Neuronal stem cell (in vitro differentiated cells): ENCODE results near the gene DBX1.

Source experiments
- DNase-seq: peaks from one replicate; pipeline ENCODE4 v3.0.0-alpha.2; 2013; ENCODE audit warnings: low spot score
- H2AFZ ChIP-seq: one replicate; pipeline ENCODE4 v1.6.1; 2013; ENCODE audit warnings: mild to moderate bottlenecking, low read length, inconsistent platforms
- H2AK5ac ChIP-seq: 2 replicates; pipeline ENCODE4 v1.6.1; 2013; ENCODE audit warnings: low read depth, mild to moderate bottlenecking, inconsistent platforms, low read length, moderate library complexity, mixed read lengths
- H2BK120ac ChIP-seq: 2 replicates; pipeline ENCODE4 v1.6.1; 2013; ENCODE audit warnings: low read depth, mild to moderate bottlenecking, inconsistent platforms, low read length, moderate library complexity, mixed read lengths
- H2BK12ac ChIP-seq: one replicate; pipeline ENCODE4 v1.6.1; 2013; ENCODE audit warnings: low read length, inconsistent platforms
- H2BK15ac ChIP-seq: 2 replicates; pipeline ENCODE4 v1.6.1; 2013; ENCODE audit warnings: mild to moderate bottlenecking, low read length, inconsistent platforms, mixed read lengths
- H2BK5ac ChIP-seq: one replicate; pipeline ENCODE4 v1.6.1; 2013; ENCODE audit warnings: inconsistent platforms, mild to moderate bottlenecking, low read length, moderate library complexity
- H3K14ac ChIP-seq: one replicate; pipeline ENCODE4 v1.6.1; 2013; ENCODE audit warnings: low read length, inconsistent platforms
- H3K18ac ChIP-seq: 2 replicates; pipeline ENCODE4 v1.6.1; 2013; ENCODE audit warnings: low read length, inconsistent platforms
- H3K23ac ChIP-seq: 2 replicates; pipeline ENCODE4 v1.6.1; 2013; ENCODE audit warnings: low read depth, mild to moderate bottlenecking, mixed read lengths, low read length, inconsistent platforms; ENCODE audit not compliant: poor library complexity
- H3K27ac ChIP-seq: replicated peaks from 3 replicates; pipeline ENCODE4 v1.5.1; 2013; ENCODE audit warnings: low read length, inconsistent platforms
- H3K27me3 ChIP-seq, 3 experiments: 2 replicates each; pipeline ENCODE4 v1.6.1; 2013; ENCODE audit warnings: low read length in 3 of 3, mild to moderate bottlenecking in 2 of 3, inconsistent platforms in 1 of 3, low read depth in 1 of 3, mixed read lengths in 1 of 3, moderate library complexity in 1 of 3; ENCODE audit not compliant: control insufficient read depth in 3 of 3, insufficient read depth in 3 of 3
- H3K36me3 ChIP-seq, 2 donors: replicated peaks in 1 of 2; 2 replicates each; pipeline ENCODE4 v1.6.1; 2013; ENCODE audit warnings: low read length in 2 of 2; ENCODE audit not compliant: control insufficient read depth in 2 of 2, insufficient read depth in 2 of 2
- H3K4ac ChIP-seq: 2 replicates; pipeline ENCODE4 v1.6.1; 2013; ENCODE audit warnings: inconsistent platforms, mild to moderate bottlenecking, low read length, moderate library complexity
- H3K4me1 ChIP-seq, 2 donors: 1 replicate in 1 of 2; 2 replicates in 1 of 2; pipeline ENCODE4 v1.6.1; 2013; ENCODE audit warnings: low read length in 2 of 2, low read depth in 1 of 2; ENCODE audit not compliant: control insufficient read depth in 2 of 2, insufficient read depth in 1 of 2
- H3K4me2 ChIP-seq: one replicate; pipeline ENCODE4 v1.6.1; 2013; ENCODE audit warnings: mild to moderate bottlenecking, low read length, inconsistent platforms; ENCODE audit not compliant: insufficient read depth, poor library complexity, severe bottlenecking
- H3K4me3 ChIP-seq, 2 donors: 2 replicates each; pipeline ENCODE4 v1.5.1; 2013; ENCODE audit warnings: low read length in 2 of 2, mild to moderate bottlenecking in 2 of 2, inconsistent platforms in 1 of 2, moderate library complexity in 1 of 2
- H3K79me1 ChIP-seq: one replicate; pipeline ENCODE4 v1.6.1; 2013; ENCODE audit warnings: low read depth, mild to moderate bottlenecking, inconsistent platforms, low read length, moderate library complexity
- H3K9ac ChIP-seq: one replicate; pipeline ENCODE4 v1.6.1; 2013; ENCODE audit warnings: mild to moderate bottlenecking, low read depth, low read length, inconsistent platforms; ENCODE audit not compliant: poor library complexity
- H3K9me3 ChIP-seq, 2 donors: replicated peaks in 1 of 2; 2 replicates each; pipeline versions ENCODE3 to v1.6.1; 2013; ENCODE audit warnings: low read length in 2 of 2, mild to moderate bottlenecking in 2 of 2, inconsistent platforms in 1 of 2, low read depth in 1 of 2, mixed read lengths in 1 of 2, moderate library complexity in 1 of 2; ENCODE audit not compliant: control insufficient read depth in 2 of 2, insufficient read depth in 1 of 2
- H4K8ac ChIP-seq: one replicate; pipeline ENCODE4 v1.6.1; 2013; ENCODE audit warnings: low read depth, mild to moderate bottlenecking, inconsistent platforms, low read length, moderate library complexity
- H4K91ac ChIP-seq: one replicate; pipeline ENCODE4 v1.6.1; 2013; ENCODE audit warnings: low read length, low read depth, mild to moderate bottlenecking, inconsistent platforms; ENCODE audit not compliant: poor library complexity
- WGBS, 2 donors: extraction: QIAGEN DNeasy Blood & Tissue Kit; methylation state at CpG; one replicate each; pipeline ENCODE4 v1.1.7; 2013; ENCODE audit warnings: missing lambda C conversion rate in 2 of 2, mixed read lengths in 1 of 2; ENCODE audit not compliant: insufficient read length in 2 of 2, insufficient replicate concordance in 1 of 2; ENCODE audit errors: extremely low coverage in 2 of 2; 5-methylcytosine and 5-hydroxymethylcytosine counted together

DBX1 gene

DNA sequence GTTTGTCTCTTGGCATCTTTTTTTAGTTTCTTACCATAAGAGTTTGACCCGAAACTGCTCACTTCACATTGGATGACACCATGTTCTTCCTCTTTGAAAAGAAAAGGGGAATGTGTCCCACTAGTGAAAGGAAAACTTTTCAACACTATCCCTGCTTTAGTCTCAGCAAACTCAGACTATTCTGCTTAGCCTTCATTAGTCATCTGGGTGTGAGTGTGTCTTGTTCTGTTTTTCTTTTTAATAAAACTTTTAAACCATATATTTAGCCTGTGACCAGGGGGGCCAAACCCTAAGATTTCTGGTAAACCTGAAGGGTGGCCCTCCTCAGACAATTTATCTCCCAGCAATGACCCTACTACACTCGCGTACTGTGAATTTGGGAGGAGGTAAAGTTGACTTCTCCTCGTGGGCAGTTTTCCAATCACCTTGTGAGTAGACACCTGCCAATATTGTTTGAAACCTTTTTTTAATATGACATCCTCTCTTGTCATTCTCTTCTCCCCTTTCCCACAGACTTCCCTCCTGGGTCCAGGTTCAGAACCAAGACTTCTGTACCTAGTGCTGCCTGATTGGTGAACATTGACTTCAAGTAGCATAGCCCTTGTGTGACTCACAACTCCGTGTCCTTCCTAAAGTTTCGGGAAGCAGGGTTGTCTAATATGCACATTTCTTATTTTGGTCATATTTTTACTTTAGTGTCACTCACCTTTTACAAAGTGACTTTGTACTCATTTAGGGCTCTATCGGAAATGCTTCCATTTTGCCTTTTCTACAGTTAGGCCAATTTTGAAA, 39.9 kb downstream of the DBX1 start:
- no peak overlapping the region for H3K18ac ChIP-seq
- no peak overlapping the region for H4K91ac ChIP-seq
- H2AK5ac ChIP-seq, result no peak overlapping the region
- H3K14ac ChIP-seq, result no peak overlapping the region
- WGBS, 2 donors, result no CpG with 5 or more reads among the region's 7 CpGs
- H3K4ac ChIP-seq, result no peak overlapping the region
- H3K27me3 ChIP-seq, result no peaks in the 10 kb centered on the region
- peaks cover 8 to 54% of the 10 kb centered on the region in 2 donors for H3K36me3 ChIP-seq
- no peak overlapping the region for H3K9ac ChIP-seq
- no peak overlapping the region for H2AFZ ChIP-seq
- no peak overlapping the region for H2BK5ac ChIP-seq
- no peaks in the 10 kb centered on the region for H3K79me1 ChIP-seq
- no peak overlapping the region for H2BK12ac ChIP-seq
- H3K4me2 ChIP-seq, result no peak overlapping the region
- no peak for DNase-seq
- H3K27ac ChIP-seq, result no peak overlapping the region
- no peak overlapping the region for H3K23ac ChIP-seq
- H4K8ac ChIP-seq, result no peak overlapping the region
- H3K4me1 ChIP-seq, result no peaks in the 10 kb centered on the region
- H2BK120ac ChIP-seq, result no peak overlapping the region
- H2BK15ac ChIP-seq, result no peak overlapping the region
- no peaks in the 10 kb centered on the region for H3K9me3 ChIP-seq
- H3K4me3 ChIP-seq, result no peak overlapping the region

DNA sequence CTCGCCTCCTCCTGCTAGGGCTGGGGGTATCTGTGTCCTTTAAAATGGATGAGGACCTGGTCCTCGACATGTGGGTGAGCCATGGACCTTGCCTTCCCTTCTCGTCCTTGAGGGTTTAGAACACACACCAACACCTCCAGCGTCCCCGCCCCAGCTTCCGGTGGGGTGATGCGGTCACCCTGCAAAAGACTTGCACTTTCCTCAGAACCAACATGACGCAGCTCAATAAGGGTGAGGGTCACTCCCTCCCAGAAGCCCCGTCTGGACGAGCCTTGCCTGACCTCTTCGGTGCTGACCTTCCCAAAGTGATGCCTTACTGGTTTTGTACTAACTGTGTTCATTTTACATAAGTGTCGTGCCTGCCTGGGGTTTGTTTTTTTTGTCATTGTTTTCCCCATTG, 41.0 kb downstream of the DBX1 start:
- no peak overlapping the region for H3K9ac ChIP-seq
- peak overlapping the region in 1 of 2 donors; percentile 47 for H3K4me3 ChIP-seq
- H4K91ac ChIP-seq, result no peak overlapping the region
- H3K9me3 ChIP-seq, result no peaks in the 10 kb centered on the region
- H4K8ac ChIP-seq, result no peak overlapping the region
- DNase-seq, result no peak
- peaks cover 10 to 64% of the 10 kb centered on the region in 2 donors for H3K36me3 ChIP-seq
- H3K18ac ChIP-seq, result no peak overlapping the region
- H2BK12ac ChIP-seq, result no peak overlapping the region
- H3K27me3 ChIP-seq, result no peaks in the 10 kb centered on the region
- no peak overlapping the region for H3K14ac ChIP-seq
- no CpG with 5 or more reads among the region's 12 CpGs for WGBS, 2 donors
- no peaks in the 10 kb centered on the region for H3K79me1 ChIP-seq
- H3K4ac ChIP-seq, result no peak overlapping the region
- no peak overlapping the region for H3K4me2 ChIP-seq
- H3K27ac ChIP-seq, result no peak overlapping the region
- no peak overlapping the region for H2AK5ac ChIP-seq
- H2BK120ac ChIP-seq, result no peak overlapping the region
- no peak overlapping the region for H3K23ac ChIP-seq
- H2BK5ac ChIP-seq, result no peak overlapping the region
- no peak overlapping the region for H2BK15ac ChIP-seq
- no peak overlapping the region for H2AFZ ChIP-seq
- H3K4me1 ChIP-seq, result no peaks in the 10 kb centered on the region

DNA sequence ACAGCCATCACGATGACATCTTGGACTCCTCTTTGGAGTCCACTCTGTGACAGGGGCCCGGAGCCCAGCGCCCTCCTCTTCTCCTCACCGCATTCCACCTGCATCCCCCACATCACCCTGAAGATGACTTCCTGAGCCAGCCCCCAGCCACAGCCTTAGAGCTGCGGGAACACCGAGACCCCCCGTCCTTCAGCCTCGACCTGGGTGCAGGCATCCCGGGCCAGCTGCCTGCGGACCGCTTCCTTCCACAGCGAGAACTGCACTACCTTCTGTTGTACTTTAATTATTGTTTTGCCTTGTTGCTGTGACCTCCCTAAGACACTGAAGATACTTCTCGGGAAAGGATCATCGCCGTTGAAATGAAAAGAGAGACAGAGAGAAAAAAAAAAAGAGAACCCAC, 42.1 kb downstream of the DBX1 start:
- Histone ChIP-seq H3K4ac (no peak overlapping the region), H4K8ac (no peak overlapping the region), H4K91ac (no peak overlapping the region), H3K23ac (no peak overlapping the region), H3K27me3 (no peaks in the 10 kb centered on the region), H3K36me3 (peaks cover 10 to 70% of the 10 kb centered on the region in 2 donors), H2BK120ac (no peak overlapping the region), H2AK5ac (no peak overlapping the region), H3K14ac (no peak overlapping the region), H3K9ac (peak overlapping the region; percentile 2), H3K9me3 (no peaks in the 10 kb centered on the region), H2AFZ (no peak overlapping the region), H3K27ac (no peak overlapping the region), H3K18ac (no peak overlapping the region), H3K79me1 (no peaks in the 10 kb centered on the region), H2BK15ac (no peak overlapping the region), H2BK12ac (no peak overlapping the region), H3K4me3 (no peak overlapping the region), H3K4me1 (no peaks in the 10 kb centered on the region), H3K4me2 (no peak overlapping the region), H2BK5ac (no peak overlapping the region)
- WGBS, 2 donors, result no CpG with 5 or more reads among the region's 15 CpGs
- DNase-seq, result no peak

DNA sequence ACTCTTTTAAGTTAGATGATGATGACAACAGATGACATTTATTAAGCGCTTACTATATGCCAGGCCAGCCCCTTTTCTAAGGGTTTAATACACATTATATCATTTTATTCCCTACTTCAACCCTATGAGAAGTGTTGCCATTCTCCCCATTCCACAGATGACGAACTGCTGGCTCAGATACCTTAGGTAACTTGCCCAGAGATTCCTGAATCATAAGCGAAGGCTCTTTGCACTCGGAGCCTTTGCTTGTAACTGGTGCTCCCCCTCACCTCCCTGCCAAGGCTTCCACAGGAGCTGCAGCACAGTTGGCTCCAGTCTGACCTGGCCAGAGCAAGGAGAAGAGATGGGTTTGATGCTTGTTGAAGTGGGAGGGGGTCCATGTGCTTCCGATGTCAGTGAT, 43.0 kb downstream of the DBX1 start:
- Histone ChIP-seq H3K36me3 (peaks cover 10 to 79% of the 10 kb centered on the region in 2 donors), H3K4me3 (no peak overlapping the region), H2BK12ac (no peak overlapping the region), H2BK15ac (no peak overlapping the region), H3K79me1 (no peaks in the 10 kb centered on the region), H3K18ac (no peak overlapping the region), H2BK5ac (no peak overlapping the region), H3K4me1 (no peaks in the 10 kb centered on the region), H4K91ac (no peak overlapping the region), H3K9me3 (no peaks in the 10 kb centered on the region), H3K27me3 (no peaks in the 10 kb centered on the region), H3K14ac (no peak overlapping the region), H4K8ac (no peak overlapping the region), H3K9ac (no peak overlapping the region), H3K4me2 (no peak overlapping the region), H2BK120ac (no peak overlapping the region), H3K23ac (peak overlapping the region; percentile 23), H2AK5ac (no peak overlapping the region), H2AFZ (no peak overlapping the region), H3K4ac (no peak overlapping the region), H3K27ac (no peak overlapping the region)
- no peak for DNase-seq
- no CpG with 5 or more reads among the region's 5 CpGs for WGBS, 2 donors
